Psoas muscle (tissue), 8 donors: Measurements from ENCODE around the gene INKA2. TPM values are rescaled to one million over a fixed set of nuclear protein-coding genes. Genes with fewer than 3 reads are reported as not detected.

Experiments
- ATAC-seq, 4 donors: fragments of 200-7000 bp; cut with Tn5 transposase; one replicate each; pipeline ENCODE4 v1.9.1; 2020; ENCODE audit warnings: moderate library complexity in 3 of 4, mild to moderate bottlenecking in 2 of 4
- DNase-seq, 2 donors: peaks; one replicate each; pipeline ENCODE4 v3.0.0-alpha.2; 2020
- H3K27ac ChIP-seq: fragments of 200-600 bp; one replicate; pipeline ENCODE4 v1.8.0; 2022
- H3K27me3 ChIP-seq, 3 donors: fragments of 200-600 bp in 1 of 3; one replicate each; pipeline versions ENCODE4 v1.6.1 to v1.8.0; 2013 to 2022; ENCODE audit warnings: low read length in 2 of 3, mild to moderate bottlenecking in 2 of 3, moderate library complexity in 1 of 3; ENCODE audit not compliant: insufficient read depth in 3 of 3
- H3K36me3 ChIP-seq, 2 donors: fragments of 200-600 bp in 1 of 2; one replicate each; pipeline versions ENCODE4 v1.6.1 to v1.8.0; 2013 to 2022; ENCODE audit warnings: low read depth in 1 of 2, mild to moderate bottlenecking in 1 of 2, moderate library complexity in 1 of 2; ENCODE audit not compliant: insufficient read depth in 1 of 2
- H3K4me1 ChIP-seq: fragments of 200-600 bp; one replicate; pipeline ENCODE4 v1.8.0; 2022
- H3K4me3 ChIP-seq: fragments of 200-600 bp; one replicate; pipeline ENCODE4 v1.8.0; 2022; ENCODE audit warnings: mild to moderate bottlenecking
- H3K9me3 ChIP-seq: fragments of 200-600 bp; one replicate; pipeline ENCODE4 v1.8.0; 2022
- WGBS, 3 donors: extraction: QIAGEN DNeasy Blood & Tissue Kit; methylation state at CpG; one replicate each; pipeline versions ENCODE4 v1.1.6 to v1.1.7; 2013; 5-methylcytosine and 5-hydroxymethylcytosine counted together
- intact Hi-C, 2 donors: fragments of 100-400 bp; cut with DNase I; formaldehyde crosslinking; loops; one replicate each; pipeline versions ENCODE4 v1.11.0 to v1.14.2; 2022
- polyA plus RNA-seq, 3 donors: library from polyadenylated mRNA; stranded (reverse); fragments of 200-250 nt; gene quantifications; one replicate each; pipeline ENCODE4 v1.2.3, GENCODE V29; 2013
- total RNA-seq, 4 donors: library from RNA; stranded (reverse); fragmentation: NEBNext Ultra II Directional in 2 of 4; extraction: Animal tissue kit (Norgen Biotek cat#: 25700) in 2 of 4; gene quantifications; one replicate each; pipeline versions ENCODE4 v1.2.1 to v1.2.4, GENCODE V29; 2021 to 2023
- TF ChIP-seq, protein P1 (sequence below): fragments of 200-600 bp; IDR thresholded peaks from one replicate; pipeline ENCODE4 v1.8.0; 2022; ENCODE audit warnings: antibody characterized with exemption
- donor health status: healthy with polysubstance abuse.
- donor health status: DM: no; HTN: no; CAD: no; lungs with moderate emphysema.
- donor health status: Bipolar disorder and iron deficiency.
- donor health status: healthy.
- donor health status: DM: yes; HTN: yes; CAD: no.
- donor health status: DM: no; HTN: no; CAD: no.
- donor health status: DM: no; HTN: no; CAD: no.
- donor health status: DM: yes; HTN: yes; CAD: no.

INKA2 gene
- total and polyA plus RNA-seq, 7 donors, result 1.6 to 15.0 (median 7.4) TPM

DNA sequence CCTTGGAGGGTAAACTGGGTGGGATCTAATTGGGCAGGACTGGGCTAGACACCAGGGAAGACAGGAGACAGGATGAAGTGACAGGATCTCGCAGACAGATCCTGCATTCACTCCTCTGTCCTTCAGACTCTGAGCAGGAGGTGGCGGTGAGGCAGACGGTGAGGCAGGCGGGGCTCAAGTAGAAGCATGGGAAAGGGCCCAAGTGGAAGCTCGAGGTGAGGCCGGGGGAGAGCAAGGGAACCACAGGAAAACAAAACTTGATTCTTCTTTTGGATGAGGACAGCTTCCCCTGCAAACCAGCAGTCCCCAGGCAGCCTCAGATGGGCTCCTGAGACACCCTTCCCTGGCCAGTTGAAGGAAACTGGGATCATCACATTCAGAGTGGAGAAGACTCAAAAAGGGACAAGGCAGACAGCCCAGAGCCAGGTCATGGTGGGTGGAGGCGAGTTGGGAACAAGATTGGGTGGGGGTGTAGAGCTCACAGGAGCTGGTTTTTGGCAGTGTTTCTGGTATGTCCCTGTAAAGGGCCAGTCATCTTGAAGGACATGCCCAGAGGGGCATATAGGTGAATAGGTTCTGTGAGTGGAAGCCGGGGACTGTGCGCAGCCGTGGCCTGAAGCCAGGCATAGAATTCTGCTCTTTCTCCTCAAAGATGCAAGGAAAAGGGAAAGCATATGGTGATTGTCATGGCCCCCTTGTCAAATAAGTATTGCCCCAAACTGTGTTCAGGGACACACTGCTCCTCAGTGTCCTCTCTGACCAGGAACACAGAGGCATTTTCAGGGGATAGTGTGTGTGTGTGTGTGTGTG is 18.0 kb downstream of the INKA2 start:
- DNase-seq (peak in 1 of 2 donors; percentile 23), ATAC-seq (peak in 2 of 4 donors; percentile 18 to 19)
- Histone ChIP-seq H3K4me1 (peaks cover 63% of the 10 kb centered on the region), H3K27ac (peak overlapping the region; percentile 84), H3K36me3 (peaks cover 0 to 3% of the 10 kb centered on the region in 2 donors), H3K4me3 (no peak overlapping the region), H3K9me3 (no peaks in the 10 kb centered on the region), H3K27me3 (no peaks in the 10 kb centered on the region)
- TF ChIP-seq, protein P1, sequence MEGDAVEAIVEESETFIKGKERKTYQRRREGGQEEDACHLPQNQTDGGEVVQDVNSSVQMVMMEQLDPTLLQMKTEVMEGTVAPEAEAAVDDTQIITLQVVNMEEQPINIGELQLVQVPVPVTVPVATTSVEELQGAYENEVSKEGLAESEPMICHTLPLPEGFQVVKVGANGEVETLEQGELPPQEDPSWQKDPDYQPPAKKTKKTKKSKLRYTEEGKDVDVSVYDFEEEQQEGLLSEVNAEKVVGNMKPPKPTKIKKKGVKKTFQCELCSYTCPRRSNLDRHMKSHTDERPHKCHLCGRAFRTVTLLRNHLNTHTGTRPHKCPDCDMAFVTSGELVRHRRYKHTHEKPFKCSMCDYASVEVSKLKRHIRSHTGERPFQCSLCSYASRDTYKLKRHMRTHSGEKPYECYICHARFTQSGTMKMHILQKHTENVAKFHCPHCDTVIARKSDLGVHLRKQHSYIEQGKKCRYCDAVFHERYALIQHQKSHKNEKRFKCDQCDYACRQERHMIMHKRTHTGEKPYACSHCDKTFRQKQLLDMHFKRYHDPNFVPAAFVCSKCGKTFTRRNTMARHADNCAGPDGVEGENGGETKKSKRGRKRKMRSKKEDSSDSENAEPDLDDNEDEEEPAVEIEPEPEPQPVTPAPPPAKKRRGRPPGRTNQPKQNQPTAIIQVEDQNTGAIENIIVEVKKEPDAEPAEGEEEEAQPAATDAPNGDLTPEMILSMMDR, result no peak
- WGBS, 3 donors, result 39 to 64% (median 45%) methylated on average over 10 of the region's 10 CpGs
- intact Hi-C loops, result no loop called here

- DNase-seq (peak in 1 of 2 donors; percentile 70), ATAC-seq (peak; percentile 56 to 82 (median 74))
- Histone ChIP-seq H3K27ac (peak overlapping the region; percentile 84), H3K36me3 (peaks cover 0 to 3% of the 10 kb centered on the region in 2 donors), H3K4me3 (no peak overlapping the region), H3K4me1 (peaks cover 57% of the 10 kb centered on the region), H3K27me3 (no peaks in the 10 kb centered on the region), H3K9me3 (no peaks in the 10 kb centered on the region)
- WGBS, 3 donors, result 12 to 24% (median 19%) methylated on average over 7 of the region's 7 CpGs
- TF ChIP-seq, protein P1, result no peak
- intact Hi-C loops, result no loop called here
Observed at GRCh38 chr1:111720274-111720976, 18.8 kb downstream of the INKA2 start.

DNA sequence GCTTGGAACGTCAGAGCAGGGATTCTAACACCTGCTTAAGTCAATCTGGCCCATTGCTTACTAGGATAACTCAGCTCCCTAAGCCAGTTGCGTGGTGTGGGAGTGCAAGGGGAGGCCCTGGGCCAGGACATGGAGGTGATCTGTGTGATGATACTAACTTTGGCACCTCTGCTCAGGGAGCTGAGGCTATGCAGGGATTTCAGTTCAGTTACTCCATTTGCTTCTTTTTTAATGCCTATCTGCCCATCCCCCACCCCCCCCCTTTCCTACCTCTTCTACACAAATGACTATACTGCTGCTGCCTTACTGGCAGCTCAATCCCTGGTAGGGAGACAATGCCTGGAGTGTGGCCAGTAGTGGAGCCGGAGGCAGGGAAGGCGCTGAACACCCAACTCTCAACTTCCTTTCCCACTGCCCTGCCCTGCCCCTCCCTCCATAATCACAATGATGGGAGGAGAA is 19.5 kb downstream of the INKA2 start:
- H3K27me3 ChIP-seq, result no peaks in the 10 kb centered on the region
- 10 to 15% (median 12%) methylated on average over 4 of the region's 4 CpGs for WGBS, 3 donors

DNA sequence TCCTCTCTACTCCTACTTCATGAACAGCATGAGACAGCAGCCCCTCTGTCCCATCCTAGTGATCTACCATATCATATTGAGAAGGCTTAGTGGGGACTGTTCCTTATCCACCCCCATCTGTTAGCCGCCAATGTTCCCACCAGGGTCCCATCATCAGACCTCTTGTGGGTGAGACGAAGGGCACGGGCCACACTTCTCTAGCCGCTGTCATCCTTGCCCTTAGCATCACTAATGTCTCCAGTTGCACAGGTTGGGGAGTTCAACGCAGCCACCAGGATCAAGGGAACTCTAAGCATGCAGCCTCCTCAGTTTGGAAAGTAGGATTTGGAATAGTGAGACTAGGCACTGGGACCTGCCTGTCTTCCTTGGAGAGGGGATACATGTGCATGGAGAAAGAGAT is 20.1 kb downstream of the INKA2 start:
- no peak overlapping the region for H3K4me3 ChIP-seq
- no peaks in the 10 kb centered on the region for H3K9me3 ChIP-seq
- no peaks in the 10 kb centered on the region for H3K27me3 ChIP-seq
- DNase-seq (peak in 1 of 2 donors; percentile 24), ATAC-seq (peak in 1 of 4 donors; percentile 1)
- H3K4me1 ChIP-seq, result peaks cover 48% of the 10 kb centered on the region
- 57 to 70% (median 63%) methylated on average over 5 of the region's 5 CpGs for WGBS, 3 donors
- peaks cover 0 to 3% of the 10 kb centered on the region in 2 donors for H3K36me3 ChIP-seq
- peak overlapping the region; percentile 84 for H3K27ac ChIP-seq
- intact Hi-C loops, result loop anchor here in 1 of 2 donors (1.0 to 2.0 kb wide), 2 partner anchors 22 to 36 kb away; partner anchors contain the start of gene DDX20
- TF ChIP-seq, protein P1, result no peak

More for the DNA sequence above, 19.5 kb downstream of the INKA2 start:
- Histone ChIP-seq H3K4me1 (peaks cover 50% of the 10 kb centered on the region), H3K27ac (peak overlapping the region; percentile 84), H3K9me3 (no peaks in the 10 kb centered on the region), H3K36me3 (peaks cover 0 to 3% of the 10 kb centered on the region in 2 donors), H3K4me3 (no peak overlapping the region)
- DNase-seq (peak in 1 of 2 donors; percentile 77), ATAC-seq (peak; percentile 59 to 85 (median 84))
- intact Hi-C loops, result loop anchor here in 1 of 2 donors (1.0 to 2.0 kb wide), 2 partner anchors 21 to 36 kb away; partner anchors contain the start of gene DDX20
- TF ChIP-seq, protein P1, result no peak
